Activated T-helper 9 cell treated with anti-CD3 and anti-CD28 coated beads, Interleukin-2, amount 50 U/mL, for 16 hours (primary cell): ENCODE measurements around the gene CCDC47.
"Not testable (repeated sequence)": the region's sequence is repeated elsewhere in the genome, so short reads cannot be mapped to it uniquely, and the experiment has no call there.

Experiments
- DNase-seq: peaks from one replicate; pipeline ENCODE4 v3.0.0-alpha.2; 2020; ENCODE audit warnings: low read depth

CCDC47 gene

GRCh38 chr17:63722403-63722802, 51.0 kb downstream of the CCDC47 start:
- no peak for DNase-seq

GRCh38 chr17:63720194-63720593, 53.2 kb downstream of the CCDC47 start:
- not testable (repeated sequence) for DNase-seq

GRCh38 chr17:63718988-63719387, 54.4 kb downstream of the CCDC47 start:
- DNase-seq = no peak

- no peak for DNase-seq
Observed at GRCh38 chr17:63716426-63716825, 57.0 kb downstream of the CCDC47 start.

GRCh38 chr17:63714550-63715277, 58.7 kb downstream of the CCDC47 start:
- no peak for DNase-seq

- DNase-seq = no peak
Observed at GRCh38 chr17:63709110-63709509, 64.3 kb downstream of the CCDC47 start.

GRCh38 chr17:63707151-63707550, 66.2 kb downstream of the CCDC47 start:
- no peak for DNase-seq

GRCh38 chr17:63706336-63707082, 66.9 kb downstream of the CCDC47 start:
- DNase-seq = no peak

GRCh38 chr17:63705657-63706056, 67.7 kb downstream of the CCDC47 start:
- DNase-seq = no peak

- no peak for DNase-seq
Observed at GRCh38 chr17:63704836-63705235, 68.6 kb downstream of the CCDC47 start.

- DNase-seq = no peak
Observed at GRCh38 chr17:63704259-63704576, 69.2 kb downstream of the CCDC47 start.

- DNase-seq = no peak
Observed at GRCh38 chr17:63703556-63704258, 69.7 kb downstream of the CCDC47 start.

GRCh38 chr17:63703029-63703428, 70.4 kb downstream of the CCDC47 start:
- no peak for DNase-seq

- DNase-seq = no peak
Observed at GRCh38 chr17:63702721-63703015, 70.7 kb downstream of the CCDC47 start.

GRCh38 chr17:63701868-63702720, 71.3 kb downstream of the CCDC47 start:
- DNase-seq = peak; percentile 62

- DNase-seq = no peak
Observed at GRCh38 chr17:63701456-63701820, 72.0 kb downstream of the CCDC47 start.

- DNase-seq = peak; percentile 39
Observed at GRCh38 chr17:63700528-63701455, 72.6 kb downstream of the CCDC47 start.

- peak; percentile 77 for DNase-seq
Observed at GRCh38 chr17:63699638-63700527, 73.5 kb downstream of the CCDC47 start, which contains the start of gene LIMD2. Gene LIMD2, minus strand, starts transcription at chr17:63700125. Its CDS starts 827 bp downstream, at chr17:63699298.

- DNase-seq = peak; percentile 65
Observed at GRCh38 chr17:63698886-63699637, 74.3 kb downstream of the CCDC47 start.
